RWPE2 (cell line): Measurements from ENCODE around the gene PTBP1.

Experiments
- ATAC-seq: fragments of 200-7000 bp; cut with Tn5 transposase; 3 replicates; pipeline ENCODE4 v1.9.1; 2021; ENCODE audit warnings: low read depth
- DNase-seq: peaks from one replicate; pipeline ENCODE4 v3.0.0-alpha.2; 2020; ENCODE audit warnings: low spot score
- H3K27ac ChIP-seq: fragments of 450-650 bp; 2 replicates; pipeline ENCODE4 v1.5.1; 2017; ENCODE audit warnings: mild to moderate bottlenecking; ENCODE audit not compliant: poor library complexity, severe bottlenecking
- H3K27me3 ChIP-seq: fragments of 250-450 bp; sonication (Bioruptor Pico); 2 replicates; pipeline ENCODE4 v1.5.1; 2021; ENCODE audit warnings: mild to moderate bottlenecking, moderate library complexity; ENCODE audit not compliant: insufficient read depth, poor library complexity, severe bottlenecking
- H3K36me3 ChIP-seq: fragments of 250-450 bp; sonication (Bioruptor Pico); 2 replicates; pipeline ENCODE4 v1.5.1; 2020; ENCODE audit warnings: low read depth, mild to moderate bottlenecking, moderate library complexity
- H3K4me1 ChIP-seq: fragments of 250-450 bp; sonication (Bioruptor Pico); 2 replicates; pipeline ENCODE4 v1.5.1; 2021; ENCODE audit warnings: mild to moderate bottlenecking, moderate library complexity; ENCODE audit not compliant: insufficient read depth, poor library complexity, severe bottlenecking
- H3K4me3 ChIP-seq: fragments of 250-450 bp; sonication (Bioruptor Pico); 2 replicates; pipeline ENCODE4 v1.5.1; 2021; ENCODE audit warnings: mild to moderate bottlenecking, moderate library complexity; ENCODE audit not compliant: severe bottlenecking
- H3K9me3 ChIP-seq: fragments of 250-450 bp; sonication (Bioruptor Pico); 2 replicates; pipeline ENCODE4 v1.5.1; 2021; ENCODE audit warnings: mild to moderate bottlenecking, moderate library complexity; ENCODE audit not compliant: severe bottlenecking
- CTCF ChIP-seq: fragments of 450-650 bp; IDR thresholded peaks from one replicate; pipeline ENCODE4 v1.5.1; 2017; ENCODE audit warnings: mild to moderate bottlenecking, moderate library complexity; ENCODE audit not compliant: poor library complexity, severe bottlenecking

The PTBP1 gene

GRCh38 chr19:789701-790060 is 7.6 kb upstream of the PTBP1 start:
- Histone ChIP-seq H3K27ac (peak overlapping the region; percentile 39), H3K4me1 (peaks cover 6% of the 10 kb centered on the region), H3K36me3 (peaks cover 4% of the 10 kb centered on the region), H3K27me3 (no peaks in the 10 kb centered on the region), H3K9me3 (no peaks in the 10 kb centered on the region), H3K4me3 (no peak overlapping the region)
- no peak for DNase-seq
- ATAC-seq: no peak
- no peak for TF ChIP-seq CTCF

GRCh38 chr19:791007-791566 is 6.2 kb upstream of the PTBP1 start:
- peaks cover 6% of the 10 kb centered on the region for H3K4me1 ChIP-seq
- no peaks in the 10 kb centered on the region for H3K27me3 ChIP-seq
- ATAC-seq: no peak
- DNase-seq: no peak
- TF ChIP-seq CTCF: no peak
- H3K27ac ChIP-seq: peak overlapping the region; percentile 65
- H3K9me3 ChIP-seq: no peaks in the 10 kb centered on the region
- H3K36me3 ChIP-seq: no peaks in the 10 kb centered on the region
- no peak overlapping the region for H3K4me3 ChIP-seq

- TF ChIP-seq CTCF: no peak
- ATAC-seq (0 out of 3 replicates have a peak, but pooled peaks have one; percentile 18), DNase-seq (no peak)
- Histone ChIP-seq H3K9me3 (no peaks in the 10 kb centered on the region), H3K36me3 (no peaks in the 10 kb centered on the region), H3K27ac (peak overlapping the region; percentile 65), H3K4me3 (no peak overlapping the region), H3K4me1 (peaks cover 6% of the 10 kb centered on the region), H3K27me3 (no peaks in the 10 kb centered on the region)
These were observed 5.5 kb upstream of the PTBP1 start for GRCh38 chr19:791567-792305.

- H3K27me3 ChIP-seq: no peaks in the 10 kb centered on the region
- H3K4me3 ChIP-seq: no peak overlapping the region
- peaks cover 6% of the 10 kb centered on the region for H3K4me1 ChIP-seq
- H3K36me3 ChIP-seq: no peaks in the 10 kb centered on the region
- no peak for DNase-seq
- peak overlapping the region; percentile 65 for H3K27ac ChIP-seq
- TF ChIP-seq CTCF: no peak
- H3K9me3 ChIP-seq: no peaks in the 10 kb centered on the region
- ATAC-seq: no peak
These were observed 4.9 kb upstream of the PTBP1 start for GRCh38 chr19:792306-792885.

GRCh38 chr19:793806-794205 is 3.4 kb upstream of the PTBP1 start:
- peaks cover 5% of the 10 kb centered on the region for H3K4me1 ChIP-seq

More at GRCh38 chr19:793806-794205, 3.4 kb upstream of the PTBP1 start:
- H3K9me3 ChIP-seq: no peaks in the 10 kb centered on the region
- DNase-seq (no peak), ATAC-seq (no peak)
- no peaks in the 10 kb centered on the region for H3K27me3 ChIP-seq
- no peak overlapping the region for H3K4me3 ChIP-seq
- TF ChIP-seq CTCF: no peak
- H3K36me3 ChIP-seq: peaks cover 9% of the 10 kb centered on the region
- H3K27ac ChIP-seq: no peak overlapping the region
